ENCODE measurements around the gene LEFTY1. TPM values are rescaled to one million over a fixed set of nuclear protein-coding genes. Genes with fewer than 3 reads are reported as not detected.

LEFTY1 gene
- total RNA-seq, 1 experiment from 2014 or later: 0.64 TPM

DNA sequence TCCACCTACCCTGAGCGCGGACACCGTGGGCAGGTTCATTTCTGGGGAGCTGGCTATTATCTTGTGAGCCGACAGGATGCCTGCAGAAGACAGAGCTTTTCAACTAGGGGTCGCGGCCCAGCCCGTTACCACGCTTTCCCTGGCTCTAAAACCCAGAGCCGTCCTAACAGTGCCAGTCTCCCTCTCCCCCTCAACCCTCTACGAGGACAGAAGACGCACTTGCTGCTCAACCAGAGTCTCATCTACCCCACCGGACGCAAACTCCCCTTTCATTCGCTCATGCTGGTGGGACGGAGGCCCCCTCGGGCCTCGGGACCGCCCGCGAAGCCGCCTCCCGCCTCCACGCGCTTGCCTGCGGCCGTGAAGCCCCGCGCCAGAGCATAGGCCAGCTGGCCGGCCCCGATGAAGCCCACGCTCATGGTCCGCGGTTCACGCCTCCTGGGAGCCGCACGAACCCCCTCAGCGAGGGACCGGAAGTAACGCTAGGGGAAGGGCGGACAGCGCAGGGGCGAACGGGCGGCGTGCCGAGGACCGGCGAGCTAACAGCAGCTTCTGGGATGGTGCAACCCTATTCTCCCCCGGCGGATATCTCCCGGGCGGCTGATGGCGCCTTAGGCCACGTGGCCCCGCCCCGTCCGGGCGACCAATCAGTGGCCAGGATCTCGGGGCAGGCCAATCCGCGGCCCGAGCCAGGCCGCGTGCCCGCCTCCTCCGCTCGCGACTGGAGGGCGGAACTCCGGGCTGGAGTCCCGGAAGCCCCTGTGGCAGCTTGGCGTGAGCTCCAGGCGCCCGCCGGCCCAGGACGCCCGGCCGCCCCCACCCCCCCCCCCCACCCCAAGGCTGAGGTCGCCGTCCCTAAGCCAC, 35.0 kb upstream of the LEFTY1 start, which contains the start of gene PYCR2:
Gene PYCR2, minus strand, starts transcription at position 559 of the 864 bp plus-strand sequence. Its CDS starts 140 bp downstream, at position 419.
- peaks cover 16 to 33% of the 10 kb centered on the region in 2 experiments for H3K36me3 ChIP-seq (ENCODE audit: control insufficient read depth in 1 of 2, insufficient read depth in 2 of 2, low read length in 2 of 2)
- H3K9me2 ChIP-seq (ENCODE audit: insufficient read depth): no peaks in the 10 kb centered on the region
- CTCF ChIA-PET: interaction anchor here (0.7 to 1.5 kb wide), 7 partner anchors 11 to 152 kb away, joined by 3 to 5 read pairs (median 4); no protein-coding TSS in a partner anchor
- H3K4me2 ChIP-seq (ENCODE audit: low read length): peak within 1 kb of the TSS; percentile 85
- H2AFZ ChIP-seq (ENCODE audit: low read depth, low read length, poor library complexity, severe bottlenecking): no peak within 1 kb of the TSS
- TSS peak; percentile 72 for BruUV-seq (replicated peaks)
- H3K4me1 ChIP-seq (ENCODE audit: control insufficient read depth in 1 of 2, insufficient read depth in 2 of 2, low read length in 2 of 2): peaks cover 9 to 18% of the 10 kb centered on the region in 2 experiments
- DNase-seq (ENCODE audit: low read depth, low spot score) (peak; percentile 90), ATAC-seq (peak; percentile 97)
- RAD21 ChIA-PET (ENCODE audit: low non-redundant PET in 1 of 2, low total read pairs in 2 of 2, uncharacterized antibody in 2 of 2, unreplicated experiment in 2 of 2): interaction anchor here in 1 of 2 experiments (0.6 kb wide), 1 partner anchor 53 kb away, joined by 3 read pairs; no protein-coding TSS in a partner anchor
- POLR2A ChIA-PET: interaction anchor here (0.5 to 1.4 kb wide), 12 partner anchors 9 to 147 kb away, joined by 3 to 6 read pairs (median 3); partner anchors contain the start of genes H3-3A and SDE2
- no peaks in the 10 kb centered on the region for H3K9me3 ChIP-seq (ENCODE audit: control insufficient read depth in 1 of 2, insufficient read depth in 1 of 2, low read depth in 1 of 2, low read length in 2 of 2)
- H3K27me3 ChIP-seq (ENCODE audit: insufficient read depth, low read length): no peaks in the 10 kb centered on the region
- H4K20me1 ChIP-seq (ENCODE audit: insufficient read depth): no peaks in the 10 kb centered on the region
- intact Hi-C loops (cut with micrococcal nuclease): no loop called here
- TF ChIP-seq SP1 (IDR thresholded peaks at IDR 0.05; ENCODE audit: low read depth): peak; percentile 91
- TF ChIP-seq JUND (IDR thresholded peaks at IDR 0.05): no peak
- TF ChIP-seq CEBPB (IDR thresholded peaks at IDR 0.05; ENCODE audit: low read depth): no peak; the same call in 1 of the 2 replicates
- peak; percentile 97 for TF ChIP-seq POLR2AphosphoS5 (IDR thresholded peaks at IDR 0.05; ENCODE audit: low read depth, low read length)
- peak; percentile 80; the same call in 1 of the 2 replicates for TF ChIP-seq ZFX (IDR thresholded peaks at IDR 0.05)
- peak; percentile 82 for TF ChIP-seq YY1 (IDR thresholded peaks at IDR 0.05; ENCODE audit: extremely low read depth, insufficient replicate concordance, low read depth, low read length)
- TF ChIP-seq, protein P1, sequence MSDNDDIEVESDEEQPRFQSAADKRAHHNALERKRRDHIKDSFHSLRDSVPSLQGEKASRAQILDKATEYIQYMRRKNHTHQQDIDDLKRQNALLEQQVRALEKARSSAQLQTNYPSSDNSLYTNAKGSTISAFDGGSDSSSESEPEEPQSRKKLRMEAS (IDR thresholded peaks at IDR 0.05): peak; percentile 93
- peak; percentile 86 for TF ChIP-seq SIN3A (IDR thresholded peaks at IDR 0.05; ENCODE audit: low read depth)
- peak; percentile 12 for TF ChIP-seq TCF7L2 (IDR thresholded peaks at IDR 0.05; ENCODE audit: borderline replicate concordance, extremely low read depth, insufficient read depth, insufficient read length)
- peak; percentile 78 for TF ChIP-seq POLR2A (IDR thresholded peaks at IDR 0.05; ENCODE audit: borderline replicate concordance, extremely low read depth, insufficient read depth, insufficient read length)
- no peak for TF ChIP-seq EGR1 (IDR thresholded peaks at IDR 0.05; ENCODE audit: low read depth)
- H3K79me2 ChIP-seq (ENCODE audit: insufficient read depth, low read length): peaks cover 26% of the 10 kb centered on the region
- H3K4me3 ChIP-seq (replicated peaks in 1 of 2; ENCODE audit: low read depth in 1 of 2, low read length in 2 of 2): peak within 1 kb of the TSS; percentile 84 to 100
- peak within 1 kb of the TSS; percentile 97 for H3K27ac ChIP-seq (ENCODE audit: low read depth, low read length)
- H3K9ac ChIP-seq (ENCODE audit: low read length): peak within 1 kb of the TSS; percentile 99

All from HCT116 (cell line).